ENCODE results near the gene C2orf72. TPM values are rescaled to one million over a fixed set of nuclear protein-coding genes. Genes with fewer than 3 reads are reported as not detected.

Gene C2orf72
- polyA plus RNA-seq, 3 donors: not detected

DNA sequence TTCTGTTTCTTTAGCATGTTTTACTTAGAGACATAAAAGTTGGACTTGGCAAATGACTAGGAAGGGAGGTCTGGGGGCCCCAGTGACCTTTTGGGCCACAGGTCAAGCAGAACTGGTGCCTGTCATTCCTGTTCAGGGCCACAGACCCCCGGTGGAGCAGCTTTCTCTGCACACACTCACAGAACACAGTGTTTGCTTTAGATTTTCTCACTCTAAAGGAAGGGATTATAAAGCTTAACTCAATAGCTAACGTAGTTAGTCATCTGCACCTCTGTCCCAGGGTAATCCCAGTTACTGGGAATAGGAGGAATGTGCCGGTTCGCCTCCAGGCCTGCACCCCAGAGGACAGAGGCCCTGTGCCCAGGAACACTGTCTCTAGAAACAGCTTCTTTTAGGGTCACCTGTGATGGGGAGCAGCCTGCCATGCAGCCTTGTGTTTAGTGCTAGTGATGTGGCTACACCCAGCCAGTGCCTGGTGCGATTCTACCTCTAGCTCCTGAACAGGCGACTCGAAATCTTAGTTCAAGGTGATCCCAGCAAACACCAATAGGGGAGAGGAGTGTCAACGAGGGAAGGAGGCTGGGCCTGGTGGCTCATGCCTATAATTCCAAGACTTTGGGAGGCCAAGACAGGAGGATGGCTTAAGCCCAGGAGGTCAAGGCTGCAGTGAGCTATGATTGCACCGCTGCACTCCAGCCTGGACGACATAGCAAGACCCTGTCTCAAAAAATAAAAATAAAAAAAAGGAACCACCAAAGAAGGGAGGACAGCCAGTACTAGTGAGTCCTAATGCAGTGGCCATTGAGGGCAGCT lies 29.8 kb upstream of the C2orf72 start:
- H2AFZ ChIP-seq (ENCODE audit: insufficient read depth, low read depth, low read length, poor library complexity, severe bottlenecking): no peak overlapping the region
- no peak overlapping the region for H3K4me3 ChIP-seq (replicated peaks in 1 of 3; ENCODE audit: low read depth in 2 of 3, low read length in 3 of 3)
- no peaks in the 10 kb centered on the region for H3K4me1 Mint-ChIP-seq
- no peaks in the 10 kb centered on the region for H3K4me1 ChIP-seq (ENCODE audit: control insufficient read depth in 1 of 2, insufficient read depth in 2 of 2, low read length in 2 of 2)
- TF ChIP-seq, protein P1, sequence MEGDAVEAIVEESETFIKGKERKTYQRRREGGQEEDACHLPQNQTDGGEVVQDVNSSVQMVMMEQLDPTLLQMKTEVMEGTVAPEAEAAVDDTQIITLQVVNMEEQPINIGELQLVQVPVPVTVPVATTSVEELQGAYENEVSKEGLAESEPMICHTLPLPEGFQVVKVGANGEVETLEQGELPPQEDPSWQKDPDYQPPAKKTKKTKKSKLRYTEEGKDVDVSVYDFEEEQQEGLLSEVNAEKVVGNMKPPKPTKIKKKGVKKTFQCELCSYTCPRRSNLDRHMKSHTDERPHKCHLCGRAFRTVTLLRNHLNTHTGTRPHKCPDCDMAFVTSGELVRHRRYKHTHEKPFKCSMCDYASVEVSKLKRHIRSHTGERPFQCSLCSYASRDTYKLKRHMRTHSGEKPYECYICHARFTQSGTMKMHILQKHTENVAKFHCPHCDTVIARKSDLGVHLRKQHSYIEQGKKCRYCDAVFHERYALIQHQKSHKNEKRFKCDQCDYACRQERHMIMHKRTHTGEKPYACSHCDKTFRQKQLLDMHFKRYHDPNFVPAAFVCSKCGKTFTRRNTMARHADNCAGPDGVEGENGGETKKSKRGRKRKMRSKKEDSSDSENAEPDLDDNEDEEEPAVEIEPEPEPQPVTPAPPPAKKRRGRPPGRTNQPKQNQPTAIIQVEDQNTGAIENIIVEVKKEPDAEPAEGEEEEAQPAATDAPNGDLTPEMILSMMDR (IDR thresholded peaks at IDR 0.05): no peak
- intact Hi-C loops (cut with micrococcal nuclease): no loop called here
- no peaks in the 10 kb centered on the region for H3K36me3 ChIP-seq (replicated peaks in 1 of 2; ENCODE audit: control insufficient read depth in 1 of 2, insufficient read depth in 2 of 2, low read length in 2 of 2)
- no peaks in the 10 kb centered on the region for H3K79me2 ChIP-seq (ENCODE audit: insufficient read depth, low read length)
- no peak overlapping the region for H3K9ac ChIP-seq (ENCODE audit: insufficient read depth, low read length, poor library complexity, severe bottlenecking)
- WGBS (ENCODE audit: insufficient coverage): 95% methylated on average over 4 of the region's 10 CpGs
- H3K27me3 ChIP-seq (ENCODE audit: control insufficient read depth in 2 of 2, insufficient read depth in 2 of 2, low read length in 2 of 2): no peaks in the 10 kb centered on the region
- H3K4me3 Mint-ChIP-seq: no peak overlapping the region
- DNase-seq: no peak
- H3K4me2 ChIP-seq (replicated peaks; ENCODE audit: extremely low read depth, low read length, poor library complexity, severe bottlenecking): no peak overlapping the region
- no peak overlapping the region for H3K27ac ChIP-seq (ENCODE audit: low read depth in 1 of 2, low read length in 2 of 2)
- no peak overlapping the region for H3K27ac Mint-ChIP-seq
- H3K9me3 Mint-ChIP-seq: peaks cover 0 to 9% (median 5%) of the 10 kb centered on the region in 7 donors
- H3K9me3 ChIP-seq (replicated peaks in 1 of 2; ENCODE audit: control insufficient read depth in 1 of 2, insufficient read depth in 1 of 2, low read length in 2 of 2): no peaks in the 10 kb centered on the region
- peaks cover 9 to 18% (median 12%) of the 10 kb centered on the region in 3 donors for H3K27me3 Mint-ChIP-seq (ENCODE audit: low read depth in 3 of 3)
- no peaks in the 10 kb centered on the region for H3K36me3 Mint-ChIP-seq
- H4K20me1 ChIP-seq (ENCODE audit: insufficient read depth, low read length): no peaks in the 10 kb centered on the region

- H3K79me2 ChIP-seq (ENCODE audit: insufficient read depth, low read length): no peaks in the 10 kb centered on the region
- H3K4me1 ChIP-seq (ENCODE audit: control insufficient read depth in 1 of 2, insufficient read depth in 2 of 2, low read length in 2 of 2): no peaks in the 10 kb centered on the region
- H4K20me1 ChIP-seq (ENCODE audit: insufficient read depth, low read length): no peaks in the 10 kb centered on the region
- Mint-ChIP-seq H3K36me3 (no peaks in the 10 kb centered on the region), H3K27ac (peak overlapping the region in 1 of 7 donors; percentile 33), H3K4me1 (no peaks in the 10 kb centered on the region), H3K4me3 (no peak overlapping the region), H3K27me3 (ENCODE audit: low read depth in 3 of 3) (peaks cover 7 to 13% (median 9%) of the 10 kb centered on the region in 3 donors), H3K9me3 (peaks cover 0 to 9% (median 5%) of the 10 kb centered on the region in 7 donors)
- no peak overlapping the region for H3K9ac ChIP-seq (ENCODE audit: insufficient read depth, low read length, poor library complexity, severe bottlenecking)
- intact Hi-C loops (cut with micrococcal nuclease): no loop called here
- no peak overlapping the region for H2AFZ ChIP-seq (ENCODE audit: insufficient read depth, low read depth, low read length, poor library complexity, severe bottlenecking)
- H3K4me2 ChIP-seq (replicated peaks; ENCODE audit: extremely low read depth, low read length, poor library complexity, severe bottlenecking): no peak overlapping the region
- TF ChIP-seq, protein P1 (IDR thresholded peaks at IDR 0.05): no peak
- WGBS (ENCODE audit: insufficient coverage): 100% methylated on average over 2 of the region's 6 CpGs
- no peak overlapping the region for H3K27ac ChIP-seq (ENCODE audit: low read depth in 1 of 2, low read length in 2 of 2)
- no peaks in the 10 kb centered on the region for H3K9me3 ChIP-seq (replicated peaks in 1 of 2; ENCODE audit: control insufficient read depth in 1 of 2, insufficient read depth in 1 of 2, low read length in 2 of 2)
- no peak overlapping the region for H3K4me3 ChIP-seq (replicated peaks in 1 of 3; ENCODE audit: low read depth in 2 of 3, low read length in 3 of 3)
- DNase-seq: no peak
- no peaks in the 10 kb centered on the region for H3K27me3 ChIP-seq (ENCODE audit: control insufficient read depth in 2 of 2, insufficient read depth in 2 of 2, low read length in 2 of 2)
- no peaks in the 10 kb centered on the region for H3K36me3 ChIP-seq (replicated peaks in 1 of 2; ENCODE audit: control insufficient read depth in 1 of 2, insufficient read depth in 2 of 2, low read length in 2 of 2)
These were observed 29.2 kb upstream of the C2orf72 start for GRCh38 chr2:231008131-231008530.
